H9 (cell line): ENCODE measurements around the gene NEUROD4. TPM values are rescaled to one million over a fixed set of nuclear protein-coding genes. Genes with fewer than 3 reads are reported as not detected.

Source experiments
- DNase-seq: peaks from one replicate; pipeline ENCODE4 v3.0.0-alpha.2; 2017
- H2AFZ ChIP-seq: one replicate; pipeline ENCODE4 v1.6.1; 2013; ENCODE audit warnings: mild to moderate bottlenecking, low read length, control low read depth, moderate library complexity
- H2AK5ac ChIP-seq: 2 replicates; pipeline ENCODE4 v1.6.1; 2013; ENCODE audit warnings: low read length, control low read depth, mixed read lengths; ENCODE audit not compliant: insufficient read length
- H2BK120ac ChIP-seq: one replicate; pipeline ENCODE4 v1.6.1; 2013; ENCODE audit warnings: low read depth, mild to moderate bottlenecking, low read length, control low read depth, inconsistent platforms; ENCODE audit not compliant: poor library complexity, severe bottlenecking
- H2BK12ac ChIP-seq: 2 replicates; pipeline ENCODE4 v1.6.1; 2013; ENCODE audit warnings: low read length, control low read depth, mixed read lengths, low read depth; ENCODE audit not compliant: insufficient read length
- H2BK15ac ChIP-seq: 2 replicates; pipeline ENCODE4 v1.6.1; 2013; ENCODE audit warnings: low read depth, low read length, control low read depth
- H2BK20ac ChIP-seq: one replicate; pipeline ENCODE4 v1.6.1; 2013; ENCODE audit warnings: low read depth, mild to moderate bottlenecking, low read length, control low read depth, inconsistent platforms; ENCODE audit not compliant: poor library complexity, severe bottlenecking
- H2BK5ac ChIP-seq: 2 replicates; pipeline ENCODE4 v1.6.1; 2013; ENCODE audit warnings: low read length, control low read depth, mixed read lengths; ENCODE audit not compliant: insufficient read length
- H3K14ac ChIP-seq: 2 replicates; pipeline ENCODE4 v1.6.1; 2013; ENCODE audit warnings: low read length, control low read depth; ENCODE audit not compliant: insufficient read depth
- H3K18ac ChIP-seq: 2 replicates; pipeline ENCODE4 v1.6.1; 2013; ENCODE audit warnings: low read depth, mild to moderate bottlenecking, mixed read lengths, low read length, control low read depth; ENCODE audit not compliant: insufficient read length
- H3K23ac ChIP-seq: 2 replicates; pipeline ENCODE4 v1.6.1; 2013; ENCODE audit warnings: low read length, control low read depth, mixed read lengths, low read depth; ENCODE audit not compliant: insufficient read length
- H3K23me2 ChIP-seq: 2 replicates; pipeline ENCODE4 v1.6.1; 2013; ENCODE audit warnings: low read depth, mild to moderate bottlenecking, mixed read lengths, low read length, control low read depth; ENCODE audit not compliant: insufficient read length, poor library complexity, severe bottlenecking
- H3K27ac ChIP-seq: 2 replicates; pipeline ENCODE4 v1.5.1; 2013; ENCODE audit warnings: low read length, control low read depth, mixed read lengths, low read depth; ENCODE audit not compliant: insufficient read length
- H3K27me3 ChIP-seq: 2 replicates; pipeline ENCODE4 v1.6.1; 2013; ENCODE audit warnings: low read length, control low read depth, inconsistent platforms; ENCODE audit not compliant: insufficient read depth
- H3K4ac ChIP-seq: 2 replicates; pipeline ENCODE4 v1.6.1; 2013; ENCODE audit warnings: low read depth, mild to moderate bottlenecking, control low read depth, inconsistent platforms, low read length, moderate library complexity
- H3K4me1 ChIP-seq: 2 replicates; pipeline ENCODE4 v1.6.1; 2013; ENCODE audit warnings: low read length, control low read depth, inconsistent platforms; ENCODE audit not compliant: insufficient read depth
- H3K4me2 ChIP-seq: 2 replicates; pipeline ENCODE4 v1.6.1; 2013; ENCODE audit warnings: low read length, control low read depth, mixed read lengths; ENCODE audit not compliant: insufficient read length, insufficient read depth
- H3K56ac ChIP-seq: 2 replicates; pipeline ENCODE4 v1.6.1; 2013; ENCODE audit warnings: low read depth, mild to moderate bottlenecking, mixed read lengths, low read length, control low read depth; ENCODE audit not compliant: insufficient read length
- H3K79me1 ChIP-seq: 2 replicates; pipeline ENCODE4 v1.6.1; 2013; ENCODE audit warnings: low read depth, mild to moderate bottlenecking, moderate library complexity, low read length, control low read depth, inconsistent platforms; ENCODE audit not compliant: insufficient read depth, poor library complexity, severe bottlenecking
- H3K79me2 ChIP-seq: 2 replicates; pipeline ENCODE4 v1.6.1; 2013; ENCODE audit warnings: low read length, control low read depth, inconsistent platforms; ENCODE audit not compliant: insufficient read depth
- H3K9ac ChIP-seq: 2 replicates; pipeline ENCODE4 v1.6.1; 2013; ENCODE audit warnings: low read length, control low read depth, mixed read lengths; ENCODE audit not compliant: insufficient read length; ENCODE audit errors: extremely low read depth
- H3K9me3 ChIP-seq: one replicate; pipeline ENCODE4 v1.6.1; 2013; ENCODE audit warnings: low read depth, low read length, inconsistent platforms; ENCODE audit not compliant: control insufficient read depth
- H3T11ph ChIP-seq: one replicate; pipeline ENCODE4 v1.6.1; 2013; ENCODE audit warnings: mild to moderate bottlenecking, low read length, control low read depth, inconsistent platforms
- H4K20me1 ChIP-seq: one replicate; pipeline ENCODE4 v1.6.1; 2013; ENCODE audit not compliant: control insufficient read depth, insufficient read length, insufficient read depth
- H4K5ac ChIP-seq: 2 replicates; pipeline ENCODE4 v1.6.1; 2013; ENCODE audit warnings: low read depth, mild to moderate bottlenecking, mixed read lengths, low read length, control low read depth; ENCODE audit not compliant: insufficient read length
- H4K8ac ChIP-seq: replicated peaks from 2 replicates; pipeline ENCODE4 v1.6.1; 2013; ENCODE audit warnings: low read length, control low read depth, mixed read lengths, low read depth; ENCODE audit not compliant: insufficient read length
- H4K91ac ChIP-seq: 2 replicates; pipeline ENCODE4 v1.6.1; 2013; ENCODE audit warnings: low read depth, mild to moderate bottlenecking, moderate library complexity, mixed read lengths, low read length, control low read depth; ENCODE audit not compliant: insufficient read length
- H3K27ac Mint-ChIP-seq, 3 experiments: 2 replicates in 2 of 3; 3 replicates in 1 of 3; pipeline ENCODE4 v1.8.0; 2020 to 2021; ENCODE audit warnings: mixed read lengths in 3 of 3, mild to moderate bottlenecking in 1 of 3, moderate library complexity in 1 of 3
- H3K27me3 Mint-ChIP-seq: 2 replicates; pipeline ENCODE4 v1.8.0; 2021; ENCODE audit warnings: low read depth, mild to moderate bottlenecking, moderate library complexity, mixed read lengths
- H3K36me3 Mint-ChIP-seq, 3 experiments: 2 replicates in 2 of 3; 3 replicates in 1 of 3; pipeline ENCODE4 v1.8.0; 2020 to 2021; ENCODE audit warnings: low read depth in 3 of 3, mixed read lengths in 3 of 3; ENCODE audit not compliant: insufficient read depth in 1 of 3
- H3K4me1 Mint-ChIP-seq, 2 experiments: 2 replicates each; pipeline ENCODE4 v1.8.0; 2020; ENCODE audit warnings: mixed read lengths in 2 of 2
- H3K4me3 Mint-ChIP-seq, 2 experiments: 2 replicates in 1 of 2; 3 replicates in 1 of 2; pipeline ENCODE4 v1.8.0; 2020 to 2021; ENCODE audit warnings: mild to moderate bottlenecking in 2 of 2, mixed read lengths in 2 of 2, moderate library complexity in 1 of 2
- H3K9me3 Mint-ChIP-seq, 2 experiments: 2 replicates in 1 of 2; 3 replicates in 1 of 2; pipeline ENCODE4 v1.8.0; 2020; ENCODE audit warnings: mild to moderate bottlenecking in 2 of 2, mixed read lengths in 2 of 2, moderate library complexity in 1 of 2
- WGBS: extraction: QIAGEN DNeasy Blood & Tissue Kit; methylation state at CpG from one replicate; pipeline ENCODE4 v1.1.7; 2013; ENCODE audit warnings: missing lambda C conversion rate, low lambda C conversion rate, mixed read lengths; ENCODE audit not compliant: insufficient read length; ENCODE audit errors: extremely low coverage; 5-methylcytosine and 5-hydroxymethylcytosine counted together
- total RNA-seq: library from RNA; stranded (reverse); gene quantifications from 2 replicates; pipeline ENCODE4 v1.2.1, GENCODE V29; 2021
- TF ChIP-seq, protein P1 (sequence below): fragments of 200-600 bp; sonication (generic); conservative IDR thresholded peaks from 3 replicates; pipeline ENCODE4 v1.8.0; 2021; ENCODE audit warnings: antibody characterized with exemption, mild to moderate bottlenecking

The NEUROD4 gene
- total RNA-seq, 1 experiment from 2014 or later = not detected

DNA sequence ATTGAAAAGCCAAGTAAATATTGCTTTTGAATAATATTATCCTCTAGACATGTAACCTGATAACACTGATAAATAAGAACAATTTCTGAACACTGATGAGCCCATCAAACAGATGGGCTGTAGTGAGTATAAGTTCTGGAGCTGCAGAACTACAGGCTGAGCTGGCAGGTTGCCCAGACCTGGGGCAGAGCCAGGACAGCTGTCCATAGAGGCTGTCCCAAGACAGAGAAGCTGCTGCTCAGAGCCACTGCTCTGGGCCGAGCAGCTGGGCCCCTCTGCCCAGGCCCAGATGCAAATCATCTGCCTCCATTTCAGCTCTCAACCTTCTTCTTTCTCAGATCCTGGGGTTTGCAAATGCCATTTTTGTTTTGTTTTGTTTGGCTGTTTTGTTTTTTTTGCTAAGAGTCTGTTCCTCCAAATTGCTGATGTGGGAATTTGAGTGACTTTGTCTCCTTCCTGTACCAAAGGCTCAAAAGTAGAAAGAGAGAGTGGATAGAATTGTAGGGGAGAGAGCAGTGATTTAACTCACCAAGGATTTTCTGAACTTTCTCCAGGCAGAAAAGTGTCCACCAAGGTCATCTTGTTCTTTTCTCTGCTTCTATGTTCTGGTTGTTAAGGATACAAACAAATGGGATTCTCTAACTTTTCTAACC is 31.2 kb upstream of the NEUROD4 start:
- H3K9me3 Mint-ChIP-seq = no peaks in the 10 kb centered on the region; a peak in 1 of 5 replicates
- no peaks in the 10 kb centered on the region for H3K27me3 ChIP-seq
- no peak overlapping the region for H3K27ac Mint-ChIP-seq
- H2AK5ac ChIP-seq = no peak overlapping the region
- no peak overlapping the region for H2BK5ac ChIP-seq
- H3K4me2 ChIP-seq = no peak overlapping the region
- no peaks in the 10 kb centered on the region for H3K9me3 ChIP-seq
- no peak overlapping the region for H2BK12ac ChIP-seq
- H3K27ac ChIP-seq = no peak overlapping the region
- no peak overlapping the region for H3K18ac ChIP-seq
- H3K23me2 ChIP-seq = no peaks in the 10 kb centered on the region
- no peak overlapping the region for H3K56ac ChIP-seq
- no peaks in the 10 kb centered on the region for H3K36me3 Mint-ChIP-seq
- H3K4me1 Mint-ChIP-seq = no peaks in the 10 kb centered on the region
- H2BK120ac ChIP-seq = no peak overlapping the region
- no peak overlapping the region for H3T11ph ChIP-seq
- no peak overlapping the region for H4K91ac ChIP-seq
- no peak overlapping the region for H4K5ac ChIP-seq
- TF ChIP-seq, protein P1, sequence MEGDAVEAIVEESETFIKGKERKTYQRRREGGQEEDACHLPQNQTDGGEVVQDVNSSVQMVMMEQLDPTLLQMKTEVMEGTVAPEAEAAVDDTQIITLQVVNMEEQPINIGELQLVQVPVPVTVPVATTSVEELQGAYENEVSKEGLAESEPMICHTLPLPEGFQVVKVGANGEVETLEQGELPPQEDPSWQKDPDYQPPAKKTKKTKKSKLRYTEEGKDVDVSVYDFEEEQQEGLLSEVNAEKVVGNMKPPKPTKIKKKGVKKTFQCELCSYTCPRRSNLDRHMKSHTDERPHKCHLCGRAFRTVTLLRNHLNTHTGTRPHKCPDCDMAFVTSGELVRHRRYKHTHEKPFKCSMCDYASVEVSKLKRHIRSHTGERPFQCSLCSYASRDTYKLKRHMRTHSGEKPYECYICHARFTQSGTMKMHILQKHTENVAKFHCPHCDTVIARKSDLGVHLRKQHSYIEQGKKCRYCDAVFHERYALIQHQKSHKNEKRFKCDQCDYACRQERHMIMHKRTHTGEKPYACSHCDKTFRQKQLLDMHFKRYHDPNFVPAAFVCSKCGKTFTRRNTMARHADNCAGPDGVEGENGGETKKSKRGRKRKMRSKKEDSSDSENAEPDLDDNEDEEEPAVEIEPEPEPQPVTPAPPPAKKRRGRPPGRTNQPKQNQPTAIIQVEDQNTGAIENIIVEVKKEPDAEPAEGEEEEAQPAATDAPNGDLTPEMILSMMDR = no peak
- no peak overlapping the region for H2BK15ac ChIP-seq
- DNase-seq = no peak
- WGBS = no CpG with 5 or more reads among the region's 1 CpG
- H4K8ac ChIP-seq = no peak overlapping the region
- no peak overlapping the region for H3K4me3 Mint-ChIP-seq
- no peaks in the 10 kb centered on the region; the same call in none of the 2 replicates for H3K27me3 Mint-ChIP-seq
- H3K79me2 ChIP-seq = no peaks in the 10 kb centered on the region
- H3K23ac ChIP-seq = no peak overlapping the region
- H4K20me1 ChIP-seq = no peaks in the 10 kb centered on the region
- H3K14ac ChIP-seq = no peak overlapping the region
- no peak overlapping the region for H2AFZ ChIP-seq
- H2BK20ac ChIP-seq = no peak overlapping the region
- no peak overlapping the region for H3K4ac ChIP-seq
- H3K9ac ChIP-seq = no peak overlapping the region
- H3K4me1 ChIP-seq = no peaks in the 10 kb centered on the region
- no peaks in the 10 kb centered on the region for H3K79me1 ChIP-seq
